DND-41 (cell line): Measurements from ENCODE around the gene DCUN1D2.

ENCODE experiments used
- EZH2 ChIP-seq: IDR thresholded peaks from 3 replicates; pipeline ENCODE4 v1.6.1; 2012; ENCODE audit warnings: borderline replicate concordance, low read depth, mild to moderate bottlenecking, moderate library complexity, low read length, inconsistent platforms; ENCODE audit not compliant: severe bottlenecking
- TF ChIP-seq, protein P1 (sequence below): IDR thresholded peaks from 2 replicates; pipeline ENCODE4 v1.5.1; 2012; ENCODE audit warnings: borderline replicate concordance, low read length, moderate library complexity, mild to moderate bottlenecking; ENCODE audit not compliant: poor library complexity, severe bottlenecking; ENCODE audit errors: extremely low read depth

DNA sequence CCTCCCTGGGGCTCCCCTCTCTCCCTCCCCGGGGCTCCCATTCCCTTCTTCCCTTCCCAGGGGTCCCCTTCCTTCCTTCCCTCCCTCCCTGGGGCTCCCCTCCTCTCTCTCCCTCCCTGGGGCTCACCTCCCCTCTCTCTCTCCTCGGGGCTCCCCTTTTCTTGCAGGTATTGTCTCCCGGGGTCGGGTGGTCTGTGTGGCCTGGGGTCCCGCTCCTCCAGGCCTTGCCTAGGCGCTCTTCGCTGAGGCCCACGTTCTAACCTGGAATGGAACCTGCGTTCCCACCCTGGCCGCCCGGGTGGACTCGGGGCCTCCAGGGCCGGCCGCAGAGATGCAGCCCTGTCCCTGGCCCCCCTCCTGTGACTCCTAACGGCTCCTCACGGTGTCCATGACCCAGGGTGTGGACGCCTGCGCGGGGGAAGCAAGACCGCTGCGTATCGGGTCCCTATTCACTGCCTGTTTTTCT, 940 bp upstream of the DCUN1D2 start:
- TF ChIP-seq, protein P1, sequence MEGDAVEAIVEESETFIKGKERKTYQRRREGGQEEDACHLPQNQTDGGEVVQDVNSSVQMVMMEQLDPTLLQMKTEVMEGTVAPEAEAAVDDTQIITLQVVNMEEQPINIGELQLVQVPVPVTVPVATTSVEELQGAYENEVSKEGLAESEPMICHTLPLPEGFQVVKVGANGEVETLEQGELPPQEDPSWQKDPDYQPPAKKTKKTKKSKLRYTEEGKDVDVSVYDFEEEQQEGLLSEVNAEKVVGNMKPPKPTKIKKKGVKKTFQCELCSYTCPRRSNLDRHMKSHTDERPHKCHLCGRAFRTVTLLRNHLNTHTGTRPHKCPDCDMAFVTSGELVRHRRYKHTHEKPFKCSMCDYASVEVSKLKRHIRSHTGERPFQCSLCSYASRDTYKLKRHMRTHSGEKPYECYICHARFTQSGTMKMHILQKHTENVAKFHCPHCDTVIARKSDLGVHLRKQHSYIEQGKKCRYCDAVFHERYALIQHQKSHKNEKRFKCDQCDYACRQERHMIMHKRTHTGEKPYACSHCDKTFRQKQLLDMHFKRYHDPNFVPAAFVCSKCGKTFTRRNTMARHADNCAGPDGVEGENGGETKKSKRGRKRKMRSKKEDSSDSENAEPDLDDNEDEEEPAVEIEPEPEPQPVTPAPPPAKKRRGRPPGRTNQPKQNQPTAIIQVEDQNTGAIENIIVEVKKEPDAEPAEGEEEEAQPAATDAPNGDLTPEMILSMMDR: no peak
- TF ChIP-seq EZH2: no peak
